NT2/D1 (cell line): Measurements from ENCODE around the gene TXNDC2.

Source experiments
- SUZ12 ChIP-seq: IDR thresholded peaks from 2 replicates; pipeline ENCODE4 v1.6.1; 2011; ENCODE audit not compliant: insufficient read length, insufficient read depth; ENCODE audit errors: extremely low read depth
- YY1 ChIP-seq: IDR thresholded peaks from 2 replicates; pipeline ENCODE4 v1.6.1; 2011; ENCODE audit not compliant: insufficient read length, insufficient read depth

- TF ChIP-seq SUZ12 (no peak), YY1 (no peak)
These were observed 1.7 kb upstream of the TXNDC2 start for GRCh38 chr18:9884090-9884489.
